HL-60/S4 (cell line): ENCODE results near the gene SSRP1.

Experiments
- in situ Hi-C: fragments of 300-500 bp; cut with MboI; formaldehyde crosslinking; loops from 2 replicates; pipeline ENCODE4 v1.14.3; 2022; ENCODE audit warnings: low sequenced_read_pairs

Gene SSRP1

DNA sequence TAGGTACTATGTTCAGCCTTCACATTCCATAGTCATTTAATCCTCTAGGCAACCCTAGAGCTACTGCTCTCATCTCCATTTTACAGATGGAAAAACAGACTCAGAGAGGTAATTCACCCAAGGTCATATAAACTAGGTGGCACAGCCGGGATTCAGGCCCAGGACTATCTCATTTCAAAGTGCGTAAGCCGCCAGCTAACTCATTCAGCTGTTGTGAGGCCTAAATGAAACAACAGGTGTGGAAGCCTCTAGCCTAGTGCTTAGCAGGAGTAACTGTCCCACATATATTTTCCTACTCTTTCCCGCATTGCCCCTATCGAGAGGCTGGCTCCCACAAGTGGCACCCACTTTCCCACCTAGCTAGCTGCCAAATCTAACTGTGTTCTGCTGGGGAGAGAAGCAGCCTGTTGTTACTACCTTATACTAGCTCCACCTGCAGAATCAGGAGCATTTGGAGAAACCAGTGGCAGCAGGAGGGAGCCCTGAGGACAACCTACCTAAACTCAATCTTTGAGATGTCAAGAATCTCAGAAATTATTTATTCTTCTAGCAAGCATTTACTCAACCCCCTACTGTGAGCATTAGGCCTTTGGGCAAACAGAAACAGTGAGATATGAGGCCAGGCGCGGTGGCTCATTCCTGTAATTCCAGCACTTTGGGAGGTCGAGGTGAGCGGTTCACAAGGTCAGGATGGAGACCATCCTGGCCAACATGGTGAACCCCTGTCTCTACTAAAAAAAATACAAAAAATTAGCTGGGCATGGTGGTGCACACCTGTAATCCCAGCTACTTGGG is 24.4 kb upstream of the SSRP1 start:
- in situ Hi-C loops = loop anchor here (10.0 kb wide), 1 partner anchor 435 kb away; no protein-coding TSS in a partner anchor

DNA sequence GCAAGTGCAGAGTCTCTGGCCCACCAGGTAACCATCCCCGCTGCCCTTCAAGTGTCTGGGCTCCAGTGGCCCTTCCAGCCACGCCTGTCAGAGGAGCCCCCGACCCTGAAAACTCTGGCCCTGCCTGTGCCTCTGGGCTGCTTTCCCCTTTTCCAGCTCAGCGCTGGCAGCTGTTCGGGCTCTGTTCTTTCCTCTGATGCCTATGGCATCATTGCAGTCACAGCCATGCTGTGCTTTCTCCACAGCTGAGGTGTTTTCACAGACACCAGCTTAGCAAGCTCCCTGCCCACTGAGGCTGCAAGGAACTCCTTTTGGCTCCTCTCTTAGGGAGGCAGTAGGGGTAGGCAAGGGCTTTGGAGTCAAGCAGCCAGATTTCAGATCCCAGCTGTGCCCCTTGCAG is 23.7 kb upstream of the SSRP1 start:
- in situ Hi-C loops = loop anchor here (10.0 kb wide), 1 partner anchor 435 kb away; no protein-coding TSS in a partner anchor

DNA sequence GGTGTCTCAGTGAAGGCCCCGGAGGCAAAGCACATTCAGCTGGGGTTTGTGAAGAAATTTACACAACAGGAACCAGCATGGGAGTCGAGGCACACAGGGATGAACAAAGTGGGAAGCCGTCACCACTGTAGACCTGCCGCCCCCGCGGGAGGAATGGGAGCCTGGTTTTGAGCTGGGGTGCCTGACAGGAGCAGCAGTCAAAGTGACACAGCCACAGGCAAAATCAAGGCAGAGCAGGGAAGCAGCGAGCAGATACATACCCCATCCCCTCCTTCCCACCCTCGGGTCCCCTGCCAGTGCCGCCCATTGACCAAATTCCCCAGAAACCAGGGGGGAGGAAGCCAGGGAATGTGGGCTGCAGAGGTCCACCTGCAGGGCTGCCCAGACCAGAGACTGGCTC is 23.3 kb upstream of the SSRP1 start:
- in situ Hi-C loops = loop anchor here (10.0 kb wide), 1 partner anchor 436 kb away; no protein-coding TSS in a partner anchor

DNA sequence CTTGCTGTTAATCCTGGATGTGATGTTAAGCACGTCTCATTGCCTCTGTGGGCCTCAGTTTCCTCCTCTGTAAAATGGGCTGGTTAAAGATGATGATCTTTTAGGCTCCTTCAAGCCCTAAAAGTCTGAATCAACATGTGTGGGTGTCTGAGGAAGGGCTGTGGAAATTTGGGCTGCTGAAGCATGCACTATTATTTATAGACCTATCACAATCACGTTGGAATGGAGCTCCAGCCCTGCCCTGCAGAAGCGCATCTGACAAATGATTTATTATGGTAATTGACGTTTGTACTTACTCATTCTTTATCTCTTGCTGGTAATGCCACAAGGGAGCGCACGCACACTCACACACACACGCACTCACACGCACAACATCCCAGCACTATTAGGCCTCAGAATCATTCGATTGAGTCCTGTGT is 22.9 kb upstream of the SSRP1 start:
- in situ Hi-C loops = loop anchor here (10.0 kb wide), 1 partner anchor 436 kb away; no protein-coding TSS in a partner anchor

DNA sequence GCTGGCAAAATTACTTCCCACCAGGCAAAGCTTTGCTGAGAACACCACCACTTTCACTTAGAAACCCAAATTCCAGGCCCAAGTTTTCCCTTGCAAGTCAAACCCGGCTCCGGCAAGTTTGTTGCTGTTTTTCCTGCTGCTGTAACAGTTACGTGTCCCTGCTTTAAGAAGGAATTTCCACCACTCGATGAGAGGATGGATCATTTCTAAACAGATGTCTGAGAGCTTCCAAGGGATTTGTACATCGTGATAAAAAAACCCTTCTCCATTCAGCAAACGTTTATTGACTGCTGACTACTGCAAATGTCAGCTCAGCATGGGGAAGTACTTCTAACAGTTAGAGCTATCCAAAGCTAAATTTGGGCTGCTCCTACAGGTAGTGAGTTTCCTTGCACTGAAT is 22.2 kb upstream of the SSRP1 start:
- in situ Hi-C loops = loop anchor here (10.0 kb wide), 1 partner anchor 437 kb away; no protein-coding TSS in a partner anchor

DNA sequence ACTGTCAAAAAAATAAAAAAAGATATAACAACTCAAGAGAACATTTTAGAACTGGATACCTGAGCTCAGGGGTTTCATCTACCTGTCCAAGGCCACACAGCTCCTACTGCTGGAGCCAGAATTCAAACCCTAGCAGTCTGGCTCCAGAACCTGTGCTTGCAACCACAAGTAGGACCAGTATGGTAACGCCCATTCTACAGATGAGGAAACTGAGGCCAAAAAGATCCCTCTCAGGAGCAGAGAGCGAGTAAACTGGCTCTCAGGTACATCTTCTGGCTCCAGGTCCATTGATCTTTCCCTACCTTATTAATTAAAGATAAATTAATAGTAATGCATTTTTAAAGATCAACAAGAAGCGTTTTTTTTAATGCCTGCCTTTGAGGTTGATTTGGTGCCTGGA is 21.6 kb upstream of the SSRP1 start:
- in situ Hi-C loops = loop anchor here (10.0 kb wide), 1 partner anchor 437 kb away; no protein-coding TSS in a partner anchor

DNA sequence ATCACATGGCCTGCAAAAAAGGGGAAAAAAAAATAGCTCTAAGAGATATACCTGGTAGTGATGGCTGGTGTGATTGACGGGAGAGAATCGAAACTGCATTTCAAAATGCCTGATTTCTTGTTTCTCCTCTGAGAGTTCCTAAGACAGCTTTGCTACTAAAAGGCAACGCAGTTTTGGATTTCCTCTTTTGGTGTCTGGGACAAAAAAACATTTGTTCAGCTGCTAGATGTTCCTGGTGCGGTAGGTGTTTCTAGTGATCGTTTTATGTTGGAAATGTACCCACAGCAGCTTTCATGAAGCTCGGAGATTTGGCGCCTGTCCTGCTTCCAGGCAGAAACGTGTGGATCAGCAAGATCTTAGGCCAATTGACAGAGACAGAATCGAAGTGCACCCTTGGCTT is 20.6 kb upstream of the SSRP1 start:
- in situ Hi-C loops = loop anchor here (10.0 kb wide), 1 partner anchor 439 kb away; no protein-coding TSS in a partner anchor

DNA sequence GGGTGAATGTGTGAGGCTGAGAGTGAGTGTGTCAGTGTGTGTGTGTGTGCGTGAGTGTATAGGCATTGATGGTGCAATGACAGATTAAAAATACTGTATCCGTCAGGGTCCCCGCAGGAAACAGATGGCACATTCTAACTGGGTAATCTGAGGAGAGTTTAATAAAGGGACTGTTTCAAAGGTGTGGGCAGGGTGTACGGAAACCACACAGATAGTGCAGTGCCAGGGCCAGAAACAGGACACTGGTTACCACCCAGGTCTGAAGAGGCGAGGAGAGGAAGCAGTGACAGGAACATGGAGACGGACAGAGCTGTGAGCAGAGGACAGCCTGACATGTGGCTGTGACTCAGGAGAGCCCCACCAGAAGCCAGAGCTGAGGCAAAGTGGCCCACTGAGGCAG is 19.0 kb upstream of the SSRP1 start:
- in situ Hi-C loops = loop anchor here (10.0 kb wide), 1 partner anchor 440 kb away; no protein-coding TSS in a partner anchor

DNA sequence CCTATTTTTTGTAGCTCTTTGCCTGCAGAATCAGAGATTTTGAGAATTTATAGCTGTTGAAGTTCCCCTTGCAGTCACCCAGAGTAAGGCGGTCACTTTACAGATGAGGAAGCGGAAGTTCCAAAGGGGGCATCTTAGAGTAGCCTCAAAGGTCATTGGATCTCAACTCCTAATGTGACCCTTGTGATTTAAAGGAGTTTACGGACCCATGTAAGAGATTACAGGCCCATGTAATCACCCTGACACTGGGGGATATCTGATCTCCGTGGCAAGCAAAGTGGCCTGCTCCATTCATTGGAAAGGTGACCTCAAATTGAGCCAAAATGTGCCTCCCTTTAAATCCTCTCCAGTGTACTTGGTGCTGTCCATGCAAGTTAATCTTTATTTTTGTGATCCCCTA is 18.2 kb upstream of the SSRP1 start:
- in situ Hi-C loops = loop anchor here (10.0 kb wide), 1 partner anchor 441 kb away; no protein-coding TSS in a partner anchor

DNA sequence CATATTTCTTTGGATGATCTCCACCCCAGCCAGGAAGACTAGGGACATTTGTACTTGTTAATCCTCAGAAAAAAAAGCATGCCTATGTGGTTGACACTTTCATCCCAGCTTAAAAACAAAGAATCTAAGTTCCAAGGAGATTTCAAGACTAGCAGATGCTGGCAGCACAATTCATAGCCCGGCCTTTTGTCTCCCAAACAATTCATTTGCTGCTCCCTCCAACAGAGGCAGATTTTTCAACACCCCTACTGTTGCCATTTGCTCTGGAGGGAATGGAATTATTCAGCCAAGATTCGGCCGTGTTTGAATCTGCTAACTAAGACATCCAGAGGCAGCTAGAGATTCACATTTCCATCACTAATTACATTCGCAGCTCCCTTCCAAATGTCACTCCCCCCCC is 17.8 kb upstream of the SSRP1 start:
- in situ Hi-C loops = loop anchor here (10.0 kb wide), 1 partner anchor 441 kb away; no protein-coding TSS in a partner anchor

DNA sequence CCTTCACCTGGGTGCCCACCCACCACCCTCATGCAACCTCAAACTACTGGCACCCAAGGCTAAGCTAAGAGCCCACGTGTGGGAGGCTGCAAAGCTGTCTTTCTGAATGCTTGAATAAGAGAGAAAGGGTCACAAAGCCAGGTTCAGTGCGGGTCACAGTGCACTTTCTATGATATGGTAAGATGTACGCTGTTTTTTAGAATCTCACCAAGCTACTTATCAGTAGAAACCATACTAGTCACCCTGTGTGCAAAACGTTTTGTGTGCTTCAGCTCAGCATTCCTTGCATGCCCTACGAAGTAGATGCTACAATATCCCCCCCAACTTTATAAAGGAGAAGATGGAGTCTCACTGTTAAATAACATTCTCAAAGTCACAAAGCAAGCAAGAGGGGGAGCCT is 17.3 kb upstream of the SSRP1 start:
- in situ Hi-C loops = loop anchor here (10.0 kb wide), 1 partner anchor 442 kb away; no protein-coding TSS in a partner anchor

DNA sequence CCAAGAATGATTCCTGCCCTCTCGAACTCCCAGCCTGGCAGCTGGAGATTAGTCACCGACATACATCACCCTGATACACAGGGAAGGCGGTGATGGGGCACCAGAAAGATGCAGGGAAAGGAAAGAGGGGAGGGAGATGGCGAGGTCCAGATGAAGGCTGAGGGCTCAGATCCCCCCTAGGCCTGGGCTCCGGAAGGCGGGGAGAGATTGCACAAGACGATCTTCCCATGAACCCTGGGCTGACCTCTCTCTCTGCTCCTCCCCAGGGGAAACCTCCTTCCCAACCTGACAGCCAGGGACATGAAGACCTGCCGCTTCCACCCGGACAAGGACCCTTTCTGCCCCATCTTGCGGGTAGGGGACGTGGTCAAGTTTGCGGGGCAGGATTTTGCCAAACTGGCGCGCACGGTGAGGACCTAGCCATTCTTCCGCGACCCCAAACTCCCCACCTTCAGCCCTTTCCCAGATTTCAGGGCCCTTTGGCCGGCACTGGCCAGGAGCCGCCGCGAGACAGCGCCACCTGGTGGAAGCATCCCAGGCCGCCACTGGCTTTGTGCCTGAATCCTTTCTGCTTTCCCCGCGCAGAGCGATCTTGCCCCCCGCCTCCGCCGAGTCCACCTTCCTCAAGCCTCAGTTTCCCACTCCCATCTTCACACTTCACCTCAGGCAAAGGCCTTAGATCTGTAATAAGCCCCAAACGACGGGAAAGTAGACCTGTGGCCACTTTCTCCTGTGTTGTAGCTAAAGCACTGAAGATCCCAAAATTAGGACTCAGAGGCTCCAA is 14.0 kb upstream of the SSRP1 start:
- in situ Hi-C loops = loop anchor here (5.0 to 10.0 kb wide), 3 partner anchors 173 to 445 kb away; partner anchors contain the start of gene YPEL4

DNA sequence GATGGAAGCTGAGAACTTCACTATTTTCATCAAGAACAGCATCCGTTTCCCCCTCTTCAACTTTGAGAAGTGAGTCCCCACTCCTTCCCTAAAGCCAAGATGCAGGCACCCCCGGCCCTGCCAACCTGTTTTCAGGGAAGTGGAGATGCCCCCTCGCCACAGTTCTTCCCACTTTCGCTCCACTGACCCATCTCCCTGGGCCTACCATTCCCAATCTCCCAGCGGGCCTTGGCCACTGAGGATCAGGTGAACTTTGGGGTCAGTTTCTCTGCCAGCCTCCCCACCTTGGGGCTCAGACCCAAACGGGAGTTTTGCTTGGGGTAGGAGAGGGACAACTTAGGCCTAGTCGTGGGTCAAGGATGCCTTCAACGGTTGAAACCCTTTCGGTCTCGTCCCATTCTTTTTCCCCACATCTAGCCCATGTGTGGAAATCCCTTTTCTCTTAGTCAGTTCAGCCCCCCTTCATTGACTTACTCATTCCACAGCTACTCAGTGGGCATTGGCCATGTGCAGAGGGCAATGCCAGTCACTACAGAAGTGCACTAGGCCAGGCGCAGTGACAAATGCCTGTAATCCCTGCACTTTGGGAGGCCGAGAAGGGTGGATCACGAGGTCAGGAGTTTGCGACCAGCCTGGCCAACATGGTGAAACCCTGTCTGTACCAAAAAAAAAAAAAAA is 13.1 kb upstream of the SSRP1 start:
- in situ Hi-C loops = loop anchor here (5.0 to 10.0 kb wide), 2 partner anchors 174 to 296 kb away; partner anchors contain the start of gene YPEL4

DNA sequence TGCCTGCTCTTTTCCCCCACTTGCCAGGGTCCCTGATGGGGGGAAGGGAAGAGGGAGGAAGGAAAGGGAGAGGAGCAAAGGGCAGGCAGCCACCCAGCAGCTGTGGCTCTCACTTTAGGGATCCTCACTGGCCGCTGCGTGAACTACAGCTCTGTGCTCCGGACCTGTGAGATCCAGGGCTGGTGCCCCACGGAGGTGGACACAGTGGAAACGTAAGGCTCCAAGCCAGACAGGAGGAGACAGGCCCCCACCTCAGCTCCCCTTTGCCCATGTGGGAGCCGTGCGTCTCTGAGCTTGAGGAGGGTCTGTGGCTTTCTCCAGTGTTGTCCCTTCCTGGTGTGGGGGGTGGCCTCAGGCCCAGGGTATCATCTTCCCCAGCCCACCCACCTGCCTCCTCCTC is 12.4 kb upstream of the SSRP1 start:
- in situ Hi-C loops = loop anchor here (5.0 to 10.0 kb wide), 2 partner anchors 174 to 297 kb away; partner anchors contain the start of gene YPEL4

DNA sequence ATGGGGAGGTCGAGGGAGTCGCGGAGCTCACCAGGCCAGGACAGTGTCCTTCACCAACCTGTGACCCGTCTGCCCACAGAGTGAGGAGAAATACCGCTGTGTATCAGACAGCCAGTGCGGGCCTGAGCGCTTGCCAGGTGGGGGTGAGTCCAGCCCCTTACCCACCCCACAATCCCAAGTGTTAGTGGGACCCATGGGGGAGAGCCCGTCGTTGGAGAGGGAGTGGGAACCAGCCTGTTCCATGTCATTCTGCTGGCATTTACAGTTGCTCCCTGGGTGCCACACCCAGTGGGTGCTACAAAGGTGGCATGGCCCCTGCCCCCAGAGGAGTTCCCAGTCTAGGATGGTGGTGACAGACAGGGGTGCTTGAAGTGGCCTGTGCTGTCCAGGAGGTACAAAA is 11.6 kb upstream of the SSRP1 start:
- in situ Hi-C loops = loop anchor here (5.0 to 10.0 kb wide), 2 partner anchors 175 to 297 kb away; partner anchors contain the start of gene YPEL4

DNA sequence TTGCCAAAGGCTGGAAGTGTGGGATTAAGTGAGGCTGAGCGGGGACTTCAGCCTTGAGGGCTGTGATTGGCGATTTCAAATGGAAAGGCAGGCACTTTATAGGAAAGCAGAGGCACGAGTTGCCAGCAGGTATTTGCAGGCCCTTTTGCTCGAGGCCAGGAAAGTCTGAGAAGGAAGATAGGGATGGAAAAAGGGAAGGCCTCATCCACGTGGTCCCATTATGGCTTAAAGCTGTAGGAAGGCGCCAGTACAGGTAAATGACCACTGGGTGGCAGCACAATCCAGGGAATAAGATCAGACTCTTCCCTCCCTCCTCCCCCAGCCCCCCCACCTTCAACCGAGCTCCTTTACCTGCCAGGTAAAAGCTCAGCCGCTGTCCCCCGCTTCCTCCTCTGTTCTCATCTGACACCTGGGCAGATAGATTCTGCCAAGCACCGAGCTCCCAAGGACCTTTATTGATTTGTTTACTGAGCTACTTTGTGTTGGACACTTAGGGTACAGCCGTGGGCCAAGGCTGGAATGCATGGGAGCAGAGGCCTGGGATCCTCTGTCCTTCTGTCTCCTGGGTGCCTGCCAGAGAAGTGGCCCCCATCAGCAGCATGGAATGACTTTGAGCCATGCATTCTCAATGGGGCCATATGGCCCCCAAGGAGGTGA is 10.0 kb upstream of the SSRP1 start:
- in situ Hi-C loops = loop anchor here (5.0 to 10.0 kb wide), 2 partner anchors 177 to 299 kb away; partner anchors contain the start of gene YPEL4

DNA sequence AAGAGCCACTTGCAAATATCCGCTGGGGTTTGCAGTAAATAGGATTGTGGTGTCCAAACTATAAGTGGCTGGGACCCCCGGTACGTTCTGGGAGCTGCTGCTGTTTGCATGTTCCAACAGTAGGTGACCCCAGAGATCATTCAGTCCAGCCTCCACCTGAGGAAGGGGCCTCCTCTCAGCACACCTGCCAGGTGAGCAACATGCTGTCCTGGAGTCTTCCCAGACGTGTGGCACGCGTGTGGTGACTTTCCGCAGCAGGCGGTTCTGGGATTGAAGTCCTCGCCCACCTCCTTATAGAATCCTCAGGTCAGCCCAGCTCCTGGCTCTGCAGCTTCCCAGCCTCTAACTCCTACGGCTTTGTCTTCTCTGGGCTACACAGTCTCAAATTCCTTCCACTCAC is 9.1 kb upstream of the SSRP1 start:
- in situ Hi-C loops = loop anchor here (5.0 to 10.0 kb wide), 2 partner anchors 177 to 300 kb away; partner anchors contain the start of gene YPEL4

DNA sequence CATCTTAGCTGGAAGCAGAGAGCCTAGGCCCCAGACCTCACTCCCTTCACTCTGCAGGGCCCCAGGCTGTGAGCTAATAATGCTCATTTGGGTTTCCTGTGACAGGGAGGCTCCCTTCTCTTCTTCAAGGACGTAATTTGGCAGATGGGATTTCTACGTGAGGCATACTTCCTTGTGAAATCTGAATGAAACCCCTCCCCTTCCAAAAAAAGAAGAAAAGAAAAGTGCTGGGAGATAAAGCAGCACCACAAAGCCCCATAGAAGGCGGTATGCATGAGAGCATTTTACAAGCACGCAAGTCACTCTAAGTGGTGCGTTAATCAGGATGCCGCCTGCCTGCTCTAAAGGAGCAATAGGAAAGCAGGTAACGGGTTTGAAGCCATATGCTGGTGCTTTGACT is 8.1 kb upstream of the SSRP1 start:
- in situ Hi-C loops = loop anchor here (10.0 kb wide), 1 partner anchor 301 kb away; the partner anchor contains the start of gene YPEL4

DNA sequence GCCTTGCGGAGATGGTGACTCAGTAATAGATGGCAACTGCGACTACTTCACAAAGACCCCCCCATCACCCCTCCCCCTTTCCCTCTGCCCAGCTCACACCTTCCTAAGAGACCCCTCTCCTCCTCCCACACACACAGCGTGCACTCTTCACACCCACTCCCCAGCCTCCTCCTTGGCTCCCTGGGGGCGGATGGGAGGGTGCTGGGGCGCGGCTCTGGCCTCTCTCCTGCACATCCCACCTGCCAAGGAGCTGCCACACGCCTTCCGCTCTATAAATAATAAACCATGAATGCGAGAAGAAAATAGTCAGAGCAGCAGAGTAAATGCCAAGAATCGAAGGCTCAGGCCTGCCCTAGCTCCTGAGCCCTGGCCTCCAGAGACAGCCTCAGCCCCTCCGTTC is 7.0 kb upstream of the SSRP1 start:
- in situ Hi-C loops = loop anchor here (10.0 kb wide), 1 partner anchor 302 kb away; the partner anchor contains the start of gene YPEL4
